Activated CD8-positive, alpha-beta T cell treated with anti-CD3 and anti-CD28 coated beads, Interleukin-2, amount 10 ng/mL, durations not matched to agents 7 days and 5 days (primary cell): ENCODE results near the gene KLF11. TPM values are rescaled to one million over a fixed set of nuclear protein-coding genes. Genes with fewer than 3 reads are reported as not detected.

Source experiments
- ATAC-seq: fragments of 150-1000 bp; cut with Tn5 transposase; one replicate; pipeline ENCODE4 v1.10.0; 2021; ENCODE audit warnings: moderate library complexity
- CTCF ChIA-PET: fragments of 350-600 bp; sonication (Branson Sonifier 250); formaldehyde crosslinking; loops from one replicate; lab custom pipeline; 2021; ENCODE audit warnings: antibody characterized with exemption; lab: Charles Lee
- POLR2A ChIA-PET: fragments of 350-600 bp; sonication (Branson Sonifier 250); formaldehyde crosslinking; loops from one replicate; lab custom pipeline; 2021; ENCODE audit warnings: antibody characterized with exemption; lab: Charles Lee
- DNase-seq: peaks from one replicate; pipeline ENCODE4 v3.0.0-alpha.2; 2020
- H3K27ac Mint-ChIP-seq: one replicate; pipeline ENCODE4 v1.8.0; 2021; ENCODE audit warnings: mild to moderate bottlenecking, mixed read lengths
- H3K27me3 Mint-ChIP-seq: one replicate; pipeline ENCODE4 v1.8.0; 2021; ENCODE audit warnings: low read depth, mixed read lengths
- H3K36me3 Mint-ChIP-seq: one replicate; pipeline ENCODE4 v1.8.0; 2021; ENCODE audit warnings: low read depth, mixed read lengths
- H3K4me1 Mint-ChIP-seq: one replicate; pipeline ENCODE4 v1.8.0; 2021; ENCODE audit warnings: low read depth, mixed read lengths
- H3K4me3 Mint-ChIP-seq: one replicate; pipeline ENCODE4 v1.8.0; 2021; ENCODE audit warnings: mild to moderate bottlenecking, mixed read lengths
- H3K9me3 Mint-ChIP-seq: one replicate; pipeline ENCODE4 v1.8.0; 2022; ENCODE audit warnings: mixed read lengths; ENCODE audit not compliant: insufficient read depth
- total RNA-seq, 2 experiments: library from RNA; stranded (reverse); gene quantifications; one replicate each; pipeline ENCODE4 v1.2.3, GENCODE V29; 2021

KLF11 gene
- total RNA-seq, 2 experiments from 2014 or later, result 6.8 to 9.2 TPM

GRCh38 chr2:10072656-10073480 lies 29.5 kb downstream of the KLF11 start:
- H3K9me3 Mint-ChIP-seq, result no peaks in the 10 kb centered on the region
- H3K27me3 Mint-ChIP-seq, result peaks cover 51% of the 10 kb centered on the region
- ATAC-seq (peak; percentile 97), DNase-seq (peak; percentile 89)
- ChIA-PET CTCF (interaction anchor here (0.6 to 6.8 kb wide), 54 partner anchors 9 to 595 kb away, joined by 3 to 109 read pairs (median 5); partner anchors contain the start of genes ODC1, RRM2 and TAF1B), POLR2A (interaction anchor here (0.5 to 1.7 kb wide), 4 partner anchors 43 to 362 kb away, joined by 3 to 9 read pairs (median 4); no protein-coding TSS in a partner anchor)
- no peak overlapping the region for H3K4me3 Mint-ChIP-seq
- H3K36me3 Mint-ChIP-seq, result no peaks in the 10 kb centered on the region
- H3K4me1 Mint-ChIP-seq, result peaks cover 13% of the 10 kb centered on the region
- no peak overlapping the region for H3K27ac Mint-ChIP-seq

- peaks cover 20% of the 10 kb centered on the region for H3K4me1 Mint-ChIP-seq
- CTCF ChIA-PET, result interaction anchor here (0.9 to 6.8 kb wide), 17 partner anchors 9 to 369 kb away, joined by 3 to 109 read pairs (median 12); partner anchors contain the start of genes RRM2 and TAF1B
- POLR2A ChIA-PET, result no interaction called here
- H3K36me3 Mint-ChIP-seq, result no peaks in the 10 kb centered on the region
- DNase-seq, result no peak
- H3K27ac Mint-ChIP-seq, result no peak overlapping the region
- no peak for ATAC-seq
- no peak overlapping the region for H3K4me3 Mint-ChIP-seq
- peaks cover 57% of the 10 kb centered on the region for H3K27me3 Mint-ChIP-seq
- no peaks in the 10 kb centered on the region for H3K9me3 Mint-ChIP-seq
Measured at GRCh38 chr2:10073706-10074105, 30.4 kb downstream of the KLF11 start.

- DNase-seq (no peak), ATAC-seq (no peak)
- Mint-ChIP-seq H3K27me3 (peaks cover 63% of the 10 kb centered on the region), H3K4me3 (no peak overlapping the region), H3K27ac (no peak overlapping the region), H3K9me3 (no peaks in the 10 kb centered on the region), H3K36me3 (no peaks in the 10 kb centered on the region), H3K4me1 (peaks cover 26% of the 10 kb centered on the region)
- POLR2A ChIA-PET, result interaction anchor here (0.6 kb wide), 1 partner anchor 46 kb away, joined by 4 read pairs; no protein-coding TSS in a partner anchor
- CTCF ChIA-PET, result interaction anchor here (0.5 to 6.8 kb wide), 7 partner anchors 14 to 360 kb away, joined by 3 to 109 read pairs (median 41); partner anchors contain the start of gene RRM2
Measured at GRCh38 chr2:10075101-10075500, 31.8 kb downstream of the KLF11 start.

- no peaks in the 10 kb centered on the region for H3K9me3 Mint-ChIP-seq
- peaks cover 63% of the 10 kb centered on the region for H3K27me3 Mint-ChIP-seq
- no peak overlapping the region for H3K4me3 Mint-ChIP-seq
- CTCF ChIA-PET, result interaction anchor here (0.5 to 6.8 kb wide), 5 partner anchors 21 to 360 kb away, joined by 3 to 109 read pairs (median 38); no protein-coding TSS in a partner anchor
- no peak for DNase-seq
- H3K4me1 Mint-ChIP-seq, result peaks cover 26% of the 10 kb centered on the region
- no peaks in the 10 kb centered on the region for H3K36me3 Mint-ChIP-seq
- no peak for ATAC-seq
- POLR2A ChIA-PET, result interaction anchor here (0.6 kb wide), 1 partner anchor 45 kb away, joined by 4 read pairs; no protein-coding TSS in a partner anchor
- no peak overlapping the region for H3K27ac Mint-ChIP-seq
Measured at GRCh38 chr2:10075571-10076209, 32.3 kb downstream of the KLF11 start.

GRCh38 chr2:10076511-10076910 lies 33.2 kb downstream of the KLF11 start:
- H3K27me3 Mint-ChIP-seq, result peaks cover 66% of the 10 kb centered on the region
- no peaks in the 10 kb centered on the region for H3K36me3 Mint-ChIP-seq
- H3K9me3 Mint-ChIP-seq, result no peaks in the 10 kb centered on the region
- CTCF ChIA-PET, result interaction anchor here (1.0 to 6.8 kb wide), 6 partner anchors 8 to 359 kb away, joined by 3 to 109 read pairs (median 12); no protein-coding TSS in a partner anchor
- POLR2A ChIA-PET, result no interaction called here
- H3K4me1 Mint-ChIP-seq, result peaks cover 33% of the 10 kb centered on the region
- H3K4me3 Mint-ChIP-seq, result no peak overlapping the region
- ATAC-seq (no peak), DNase-seq (no peak)
- H3K27ac Mint-ChIP-seq, result no peak overlapping the region

GRCh38 chr2:10076988-10077527 lies 33.7 kb downstream of the KLF11 start:
- Mint-ChIP-seq H3K4me1 (peaks cover 36% of the 10 kb centered on the region), H3K36me3 (no peaks in the 10 kb centered on the region), H3K9me3 (no peaks in the 10 kb centered on the region), H3K4me3 (no peak overlapping the region), H3K27me3 (peaks cover 63% of the 10 kb centered on the region), H3K27ac (no peak overlapping the region)
- DNase-seq, result no peak
- ChIA-PET POLR2A (no interaction called here), CTCF (interaction anchor here (1.0 to 6.8 kb wide), 5 partner anchors 9 to 358 kb away, joined by 3 to 94 read pairs (median 4); no protein-coding TSS in a partner anchor)
- no peak for ATAC-seq

- Mint-ChIP-seq H3K27ac (no peak overlapping the region), H3K9me3 (no peaks in the 10 kb centered on the region), H3K27me3 (peaks cover 63% of the 10 kb centered on the region), H3K4me1 (peaks cover 34% of the 10 kb centered on the region), H3K4me3 (no peak overlapping the region), H3K36me3 (no peaks in the 10 kb centered on the region)
- ATAC-seq (no peak), DNase-seq (no peak)
- POLR2A ChIA-PET, result interaction anchor here (0.8 kb wide), 1 partner anchor 45 kb away, joined by 3 read pairs; no protein-coding TSS in a partner anchor
- CTCF ChIA-PET, result interaction anchor here (1.0 to 6.8 kb wide), 6 partner anchors 9 to 357 kb away, joined by 3 to 94 read pairs (median 11); no protein-coding TSS in a partner anchor
Measured at GRCh38 chr2:10078001-10078400, 34.7 kb downstream of the KLF11 start.

- ChIA-PET POLR2A (interaction anchor here (0.6 to 2.2 kb wide), 5 partner anchors 41 to 122 kb away, joined by 3 to 8 read pairs (median 3); no protein-coding TSS in a partner anchor), CTCF (interaction anchor here (1.0 to 5.7 kb wide), 11 partner anchors 10 to 356 kb away, joined by 3 to 19 read pairs (median 4); no protein-coding TSS in a partner anchor)
- peak; percentile 2 for ATAC-seq
- H3K27ac Mint-ChIP-seq, result no peak overlapping the region
- peaks cover 64% of the 10 kb centered on the region for H3K27me3 Mint-ChIP-seq
- H3K4me3 Mint-ChIP-seq, result peak overlapping the region; percentile 73
- H3K36me3 Mint-ChIP-seq, result no peaks in the 10 kb centered on the region
- no peaks in the 10 kb centered on the region for H3K9me3 Mint-ChIP-seq
- H3K4me1 Mint-ChIP-seq, result peaks cover 31% of the 10 kb centered on the region
- DNase-seq, result no peak
Measured at GRCh38 chr2:10078704-10079265, 35.4 kb downstream of the KLF11 start.

GRCh38 chr2:10079266-10079869 lies 36.0 kb downstream of the KLF11 start:
- H3K27ac Mint-ChIP-seq, result no peak overlapping the region
- peaks cover 63% of the 10 kb centered on the region for H3K27me3 Mint-ChIP-seq
- ATAC-seq, result peak; percentile 56
- POLR2A ChIA-PET, result interaction anchor here (0.6 to 2.2 kb wide), 4 partner anchors 41 to 122 kb away, joined by 3 to 8 read pairs (median 4); no protein-coding TSS in a partner anchor
- H3K36me3 Mint-ChIP-seq, result no peaks in the 10 kb centered on the region
- no peaks in the 10 kb centered on the region for H3K9me3 Mint-ChIP-seq
- peaks cover 27% of the 10 kb centered on the region for H3K4me1 Mint-ChIP-seq
- peak overlapping the region; percentile 73 for H3K4me3 Mint-ChIP-seq
- CTCF ChIA-PET, result interaction anchor here (1.2 to 5.7 kb wide), 10 partner anchors 12 to 356 kb away, joined by 3 to 19 read pairs (median 4); no protein-coding TSS in a partner anchor
- DNase-seq, result peak; percentile 37

GRCh38 chr2:10079870-10080535 lies 36.7 kb downstream of the KLF11 start, which contains the start of gene CYS1:
Gene CYS1 (minus strand): TSS chr2:10080411. CDS start chr2:10080223, 188 bp downstream.
- H3K36me3 Mint-ChIP-seq, result no peaks in the 10 kb centered on the region
- peak within 1 kb of the TSS; percentile 73 for H3K4me3 Mint-ChIP-seq
- peak within 1 kb of the TSS; percentile 62 for H3K27ac Mint-ChIP-seq
- ATAC-seq (peak; percentile 61), DNase-seq (no peak)
- ChIA-PET POLR2A (interaction anchor here (1.5 to 2.2 kb wide), 2 partner anchors 44 to 46 kb away, joined by 6 to 8 read pairs; no protein-coding TSS in a partner anchor), CTCF (interaction anchor here (1.2 to 5.7 kb wide), 8 partner anchors 11 to 355 kb away, joined by 3 to 19 read pairs (median 6); no protein-coding TSS in a partner anchor)
- H3K4me1 Mint-ChIP-seq, result peaks cover 27% of the 10 kb centered on the region
- H3K27me3 Mint-ChIP-seq, result peaks cover 62% of the 10 kb centered on the region
- no peaks in the 10 kb centered on the region for H3K9me3 Mint-ChIP-seq
